Liver (tissue), 9 donors: ENCODE measurements around the gene ZKSCAN3. TPM values are rescaled to one million over a fixed set of nuclear protein-coding genes. Genes with fewer than 3 reads are reported as not detected.

Experiments used
- DNase-seq: peaks from one replicate; pipeline ENCODE4 v3.0.0-alpha.2; 2017; ENCODE audit warnings: low spot score
- H3K27ac ChIP-seq, 2 donors: one replicate each; pipeline ENCODE4 v1.7.0; 2013; ENCODE audit warnings: inconsistent platforms in 2 of 2, low read length in 2 of 2, control low read depth in 1 of 2, low read depth in 1 of 2, mild to moderate bottlenecking in 1 of 2
- H3K27me3 ChIP-seq, 4 donors: one replicate each; pipeline versions ENCODE4 v1.6.1 to v1.7.0; 2013; ENCODE audit warnings: low read length in 3 of 4, inconsistent platforms in 1 of 4, mild to moderate bottlenecking in 1 of 4, moderate library complexity in 1 of 4; ENCODE audit not compliant: control insufficient read depth in 4 of 4, insufficient read depth in 4 of 4
- H3K36me3 ChIP-seq, 4 donors: one replicate each; pipeline versions ENCODE4 v1.6.1 to v1.7.0; 2013; ENCODE audit warnings: low read length in 3 of 4, mild to moderate bottlenecking in 3 of 4, low read depth in 1 of 4, moderate library complexity in 1 of 4; ENCODE audit not compliant: control insufficient read depth in 4 of 4, insufficient read depth in 3 of 4
- H3K4me1 ChIP-seq, 4 donors: one replicate each; pipeline versions ENCODE4 v1.6.1 to v1.7.0; 2013; ENCODE audit warnings: low read length in 3 of 4, mild to moderate bottlenecking in 3 of 4, moderate library complexity in 1 of 4; ENCODE audit not compliant: control insufficient read depth in 4 of 4, insufficient read depth in 4 of 4
- H3K4me3 ChIP-seq, 3 donors: one replicate each; pipeline versions ENCODE4 v1.6.1 to v1.7.0; 2013; ENCODE audit warnings: low read length in 3 of 3, control low read depth in 1 of 3, low read depth in 1 of 3, mild to moderate bottlenecking in 1 of 3
- H3K9ac ChIP-seq, 2 donors: one replicate each; pipeline ENCODE4 v1.7.0; 2013; ENCODE audit warnings: low read length in 2 of 2, mild to moderate bottlenecking in 2 of 2, moderate library complexity in 2 of 2, control low read depth in 1 of 2, low read depth in 1 of 2
- H3K9me3 ChIP-seq, 4 donors: one replicate each; pipeline versions ENCODE4 v1.6.1 to v1.7.0; 2013; ENCODE audit warnings: low read length in 3 of 4; ENCODE audit not compliant: control insufficient read depth in 4 of 4
- EGR1 ChIP-seq, 2 donors: IDR thresholded peaks; 2 replicates each; pipeline ENCODE4 v1.6.1; 2016 to 2018; ENCODE audit warnings: antibody characterized with exemption in 2 of 2, low read depth in 2 of 2
- FOXA1 ChIP-seq: IDR thresholded peaks from 2 replicates; pipeline ENCODE4 v1.6.1; 2016; ENCODE audit warnings: antibody characterized with exemption
- FOXA2 ChIP-seq: IDR thresholded peaks from 2 replicates; pipeline ENCODE4 v1.6.1; 2016; ENCODE audit warnings: antibody characterized with exemption
- GABPA ChIP-seq, 2 donors: IDR thresholded peaks in 1 of 2; conservative IDR thresholded peaks in 1 of 2; 2 replicates each; pipeline ENCODE4 v1.6.1; 2016; ENCODE audit warnings: antibody characterized with exemption in 2 of 2, mild to moderate bottlenecking in 1 of 2, moderate library complexity in 1 of 2
- HNF4A ChIP-seq, 2 donors: conservative IDR thresholded peaks; 2 replicates each; pipeline ENCODE4 v1.6.1; 2016; ENCODE audit warnings: antibody characterized with exemption in 2 of 2, mild to moderate bottlenecking in 2 of 2
- HNF4G ChIP-seq: IDR thresholded peaks from 2 replicates; pipeline ENCODE4 v1.6.1; 2016; ENCODE audit warnings: antibody characterized with exemption
- JUND ChIP-seq, 2 donors: IDR thresholded peaks; 2 replicates each; pipeline ENCODE4 v1.6.1; 2016; ENCODE audit warnings: antibody characterized with exemption in 2 of 2
- NR2F2 ChIP-seq: IDR thresholded peaks from 2 replicates; pipeline ENCODE4 v1.6.1; 2016; ENCODE audit warnings: antibody characterized with exemption
- RAD21 ChIP-seq, 2 donors: IDR thresholded peaks; 2 replicates each; pipeline ENCODE4 v1.6.1; 2016; ENCODE audit warnings: antibody characterized with exemption in 2 of 2, mild to moderate bottlenecking in 2 of 2
- RXRA ChIP-seq, 2 donors: IDR thresholded peaks; 2 replicates each; pipeline ENCODE4 v1.6.1; 2017 to 2018; ENCODE audit warnings: antibody characterized with exemption in 2 of 2, mild to moderate bottlenecking in 1 of 2
- SP1 ChIP-seq: IDR thresholded peaks from 2 replicates; pipeline ENCODE4 v1.6.1; 2018; ENCODE audit warnings: antibody characterized with exemption, mild to moderate bottlenecking
- TAF1 ChIP-seq: conservative IDR thresholded peaks from 2 replicates; pipeline ENCODE4 v1.6.1; 2016; ENCODE audit warnings: antibody characterized with exemption, mild to moderate bottlenecking
- YY1 ChIP-seq: IDR thresholded peaks from 2 replicates; pipeline ENCODE4 v1.6.1; 2016; ENCODE audit warnings: antibody characterized with exemption, mild to moderate bottlenecking
- WGBS: extraction: QIAGEN DNeasy Blood & Tissue Kit; methylation state at CpG from one replicate; pipeline ENCODE4 v1.1.7; 2013; 5-methylcytosine and 5-hydroxymethylcytosine counted together
- polyA plus RNA-seq, 2 donors: library from polyadenylated mRNA; stranded (reverse) in 1 of 2; unstranded in 1 of 2; fragments of 200-250 nt in 1 of 2; fragments of >200 nt in 1 of 2; fragmentation: Nextera tagmentation in 1 of 2; extraction: Ambion mirVana in 1 of 2; gene quantifications; one replicate each; pipeline versions ENCODE4 v1.2.1 to v1.2.3, GENCODE V29; 2013 to 2015
- total RNA-seq, 2 donors: library from RNA; depleted of rRNA; stranded (reverse); fragments of >200 nt; gene quantifications; one replicate each; pipeline ENCODE4 v1.2.3, GENCODE V29; 2014
- TF ChIP-seq, protein P1 (sequence below): fragments of 150-350 bp; IDR thresholded peaks from 2 replicates; pipeline ENCODE4 v1.5.1; 2017; ENCODE audit warnings: improper control_type of control experiment, low read depth, low read length; ENCODE audit not compliant: missing input control
- TF ChIP-seq, protein P2 (sequence below): IDR thresholded peaks from 2 replicates; pipeline ENCODE4 v1.6.1; 2016; ENCODE audit warnings: antibody characterized with exemption
- TF ChIP-seq, protein P3 (sequence below): IDR thresholded peaks from 2 replicates; pipeline ENCODE4 v1.6.1; 2016; ENCODE audit warnings: antibody characterized with exemption, mild to moderate bottlenecking
- TF ChIP-seq, protein P4 (sequence below): IDR thresholded peaks from 2 replicates; pipeline ENCODE4 v1.6.1; 2016; ENCODE audit warnings: antibody characterized with exemption
- TF ChIP-seq, protein P5 (sequence below): IDR thresholded peaks from 2 replicates; pipeline ENCODE4 v1.6.1; 2016; ENCODE audit warnings: antibody characterized with exemption
- donor health status: healthy.
- donor health status: healthy.
- donor health status: healthy.
- donor health status: healthy.
- donor health status: healthy.

The ZKSCAN3 gene
- total and polyA plus RNA-seq, 4 donors: 0.93 to 8.8 (median 1.9) TPM

DNA sequence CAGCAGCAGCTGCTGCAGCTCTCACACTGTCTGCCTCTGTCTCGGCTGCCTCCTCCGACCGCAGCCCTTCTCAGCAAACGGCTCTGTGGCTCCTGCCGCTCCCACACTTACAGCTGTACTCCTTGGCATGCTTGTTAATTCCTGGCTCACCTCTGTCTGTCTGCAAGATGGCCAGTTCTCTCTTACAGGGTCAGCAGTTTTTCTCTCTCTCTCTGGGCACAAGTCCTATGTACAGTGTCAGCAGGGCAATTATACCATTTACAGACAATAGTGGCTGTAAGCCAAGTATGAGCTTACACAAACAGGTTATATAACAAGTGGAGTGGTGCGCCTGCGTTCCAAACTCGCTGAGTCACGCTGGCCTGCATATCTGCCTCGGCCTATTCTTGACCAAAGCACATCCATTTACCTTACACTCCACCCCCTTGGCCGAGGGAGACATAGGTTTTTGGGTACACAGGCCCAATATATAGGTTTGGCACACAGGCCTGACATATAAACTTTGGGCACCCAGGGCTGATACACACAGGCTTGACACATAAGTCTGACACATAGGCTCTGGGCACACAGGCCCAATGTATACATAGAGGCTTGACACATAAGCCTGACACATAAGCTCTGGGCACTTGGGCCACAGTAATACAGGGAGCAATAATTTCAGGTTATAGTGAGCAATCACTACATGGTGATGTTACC is 4.4 kb downstream of the ZKSCAN3 start:
- Histone ChIP-seq H3K36me3 (no peaks in the 10 kb centered on the region), H3K4me3 (no peak overlapping the region), H3K9ac (no peak overlapping the region), H3K27ac (peak overlapping the region in 1 of 2 donors; percentile 8), H3K9me3 (no peaks in the 10 kb centered on the region), H3K4me1 (peaks cover 4 to 36% (median 27%) of the 10 kb centered on the region in 4 donors), H3K27me3 (no peaks in the 10 kb centered on the region)
- TF ChIP-seq, protein P1, sequence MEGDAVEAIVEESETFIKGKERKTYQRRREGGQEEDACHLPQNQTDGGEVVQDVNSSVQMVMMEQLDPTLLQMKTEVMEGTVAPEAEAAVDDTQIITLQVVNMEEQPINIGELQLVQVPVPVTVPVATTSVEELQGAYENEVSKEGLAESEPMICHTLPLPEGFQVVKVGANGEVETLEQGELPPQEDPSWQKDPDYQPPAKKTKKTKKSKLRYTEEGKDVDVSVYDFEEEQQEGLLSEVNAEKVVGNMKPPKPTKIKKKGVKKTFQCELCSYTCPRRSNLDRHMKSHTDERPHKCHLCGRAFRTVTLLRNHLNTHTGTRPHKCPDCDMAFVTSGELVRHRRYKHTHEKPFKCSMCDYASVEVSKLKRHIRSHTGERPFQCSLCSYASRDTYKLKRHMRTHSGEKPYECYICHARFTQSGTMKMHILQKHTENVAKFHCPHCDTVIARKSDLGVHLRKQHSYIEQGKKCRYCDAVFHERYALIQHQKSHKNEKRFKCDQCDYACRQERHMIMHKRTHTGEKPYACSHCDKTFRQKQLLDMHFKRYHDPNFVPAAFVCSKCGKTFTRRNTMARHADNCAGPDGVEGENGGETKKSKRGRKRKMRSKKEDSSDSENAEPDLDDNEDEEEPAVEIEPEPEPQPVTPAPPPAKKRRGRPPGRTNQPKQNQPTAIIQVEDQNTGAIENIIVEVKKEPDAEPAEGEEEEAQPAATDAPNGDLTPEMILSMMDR: no peak
- no peak for TF ChIP-seq EGR1 (IDR thresholded peaks at IDR 0.05; ENCODE audit: low read depth in 2 of 2)
- TF ChIP-seq SP1: no peak
- TF ChIP-seq, protein P2, sequence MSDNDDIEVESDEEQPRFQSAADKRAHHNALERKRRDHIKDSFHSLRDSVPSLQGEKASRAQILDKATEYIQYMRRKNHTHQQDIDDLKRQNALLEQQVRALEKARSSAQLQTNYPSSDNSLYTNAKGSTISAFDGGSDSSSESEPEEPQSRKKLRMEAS: no peak
- TF ChIP-seq RXRA (IDR thresholded peaks at IDR 0.05): no peak
- TF ChIP-seq FOXA1: no peak
- TF ChIP-seq, protein P3, sequence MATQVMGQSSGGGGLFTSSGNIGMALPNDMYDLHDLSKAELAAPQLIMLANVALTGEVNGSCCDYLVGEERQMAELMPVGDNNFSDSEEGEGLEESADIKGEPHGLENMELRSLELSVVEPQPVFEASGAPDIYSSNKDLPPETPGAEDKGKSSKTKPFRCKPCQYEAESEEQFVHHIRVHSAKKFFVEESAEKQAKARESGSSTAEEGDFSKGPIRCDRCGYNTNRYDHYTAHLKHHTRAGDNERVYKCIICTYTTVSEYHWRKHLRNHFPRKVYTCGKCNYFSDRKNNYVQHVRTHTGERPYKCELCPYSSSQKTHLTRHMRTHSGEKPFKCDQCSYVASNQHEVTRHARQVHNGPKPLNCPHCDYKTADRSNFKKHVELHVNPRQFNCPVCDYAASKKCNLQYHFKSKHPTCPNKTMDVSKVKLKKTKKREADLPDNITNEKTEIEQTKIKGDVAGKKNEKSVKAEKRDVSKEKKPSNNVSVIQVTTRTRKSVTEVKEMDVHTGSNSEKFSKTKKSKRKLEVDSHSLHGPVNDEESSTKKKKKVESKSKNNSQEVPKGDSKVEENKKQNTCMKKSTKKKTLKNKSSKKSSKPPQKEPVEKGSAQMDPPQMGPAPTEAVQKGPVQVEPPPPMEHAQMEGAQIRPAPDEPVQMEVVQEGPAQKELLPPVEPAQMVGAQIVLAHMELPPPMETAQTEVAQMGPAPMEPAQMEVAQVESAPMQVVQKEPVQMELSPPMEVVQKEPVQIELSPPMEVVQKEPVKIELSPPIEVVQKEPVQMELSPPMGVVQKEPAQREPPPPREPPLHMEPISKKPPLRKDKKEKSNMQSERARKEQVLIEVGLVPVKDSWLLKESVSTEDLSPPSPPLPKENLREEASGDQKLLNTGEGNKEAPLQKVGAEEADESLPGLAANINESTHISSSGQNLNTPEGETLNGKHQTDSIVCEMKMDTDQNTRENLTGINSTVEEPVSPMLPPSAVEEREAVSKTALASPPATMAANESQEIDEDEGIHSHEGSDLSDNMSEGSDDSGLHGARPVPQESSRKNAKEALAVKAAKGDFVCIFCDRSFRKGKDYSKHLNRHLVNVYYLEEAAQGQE: no peak
- TF ChIP-seq TAF1: no peak
- TF ChIP-seq GABPA (IDR thresholded peaks at IDR 0.05 in 1 of 2, conservative IDR thresholded peaks at IDR 0.05 in 1 of 2): no peak
- TF ChIP-seq HNF4A (conservative IDR thresholded peaks at IDR 0.05): no peak
- no peak for TF ChIP-seq RAD21 (IDR thresholded peaks at IDR 0.05)
- TF ChIP-seq, protein P4, sequence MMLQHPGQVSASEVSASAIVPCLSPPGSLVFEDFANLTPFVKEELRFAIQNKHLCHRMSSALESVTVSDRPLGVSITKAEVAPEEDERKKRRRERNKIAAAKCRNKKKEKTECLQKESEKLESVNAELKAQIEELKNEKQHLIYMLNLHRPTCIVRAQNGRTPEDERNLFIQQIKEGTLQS: no peak
- no peak for TF ChIP-seq HNF4G
- no peak for TF ChIP-seq NR2F2
- TF ChIP-seq YY1: no peak
- TF ChIP-seq, protein P5, sequence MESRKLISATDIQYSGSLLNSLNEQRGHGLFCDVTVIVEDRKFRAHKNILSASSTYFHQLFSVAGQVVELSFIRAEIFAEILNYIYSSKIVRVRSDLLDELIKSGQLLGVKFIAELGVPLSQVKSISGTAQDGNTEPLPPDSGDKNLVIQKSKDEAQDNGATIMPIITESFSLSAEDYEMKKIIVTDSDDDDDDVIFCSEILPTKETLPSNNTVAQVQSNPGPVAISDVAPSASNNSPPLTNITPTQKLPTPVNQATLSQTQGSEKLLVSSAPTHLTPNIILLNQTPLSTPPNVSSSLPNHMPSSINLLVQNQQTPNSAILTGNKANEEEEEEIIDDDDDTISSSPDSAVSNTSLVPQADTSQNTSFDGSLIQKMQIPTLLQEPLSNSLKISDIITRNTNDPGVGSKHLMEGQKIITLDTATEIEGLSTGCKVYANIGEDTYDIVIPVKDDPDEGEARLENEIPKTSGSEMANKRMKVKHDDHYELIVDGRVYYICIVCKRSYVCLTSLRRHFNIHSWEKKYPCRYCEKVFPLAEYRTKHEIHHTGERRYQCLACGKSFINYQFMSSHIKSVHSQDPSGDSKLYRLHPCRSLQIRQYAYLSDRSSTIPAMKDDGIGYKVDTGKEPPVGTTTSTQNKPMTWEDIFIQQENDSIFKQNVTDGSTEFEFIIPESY: no peak
- TF ChIP-seq FOXA2: no peak
- no peak for TF ChIP-seq JUND (IDR thresholded peaks at IDR 0.05)
- WGBS: 84% methylated on average over 11 of the region's 11 CpGs
- DNase-seq: no peak
